ENCODE data around the gene ZFYVE28. TPM values are rescaled to one million over a fixed set of nuclear protein-coding genes. Genes with fewer than 3 reads are reported as not detected.
A peak's percentile ranks its signal among the peaks of the same experiment; 100 is the strongest.

Gene ZFYVE28
- total RNA-seq, 1 experiment from 2014 or later: 0.82 TPM

GRCh38 chr4:2251073-2251794 is 167.2 kb downstream of the ZFYVE28 start:
- no peaks in the 10 kb centered on the region for H3K9me3 Mint-ChIP-seq (ENCODE audit: unreplicated experiment)
- H3K36me3 Mint-ChIP-seq (ENCODE audit: insufficient read depth, unreplicated experiment): peaks cover 11% of the 10 kb centered on the region
- H3K9me3 ChIP-seq: no peaks in the 10 kb centered on the region
- no peak for TF ChIP-seq CTCF (IDR thresholded peaks at IDR 0.05; ENCODE audit: insufficient read depth in 1 of 2, low read depth in 1 of 2, low read length in 1 of 2, severe bottlenecking in 1 of 2, unreplicated experiment in 1 of 2)
- BruUV-seq (replicated peaks): no TSS peak
- H3K4me1 ChIP-seq: no peaks in the 10 kb centered on the region
- H3K4me1 Mint-ChIP-seq (ENCODE audit: low read depth, unreplicated experiment): no peaks in the 10 kb centered on the region
- no peaks in the 10 kb centered on the region for H3K27me3 Mint-ChIP-seq (ENCODE audit: insufficient read depth, unreplicated experiment)
- no peak overlapping the region for H3K27ac Mint-ChIP-seq (ENCODE audit: unreplicated experiment)
- H3K36me3 ChIP-seq (ENCODE audit: control insufficient read depth, insufficient read depth, low read length): no peaks in the 10 kb centered on the region
- DNase-seq: peak; percentile 1 to 27
- no peak overlapping the region for H3K4me3 Mint-ChIP-seq (ENCODE audit: unreplicated experiment)
- H3K4me3 ChIP-seq (ENCODE audit: low read depth, low read length): no peak overlapping the region
- ChIA-PET CTCF (no interaction called here), POLR2A (no interaction called here)
- intact Hi-C loops (cut with micrococcal nuclease; ENCODE audit: unreplicated experiment): no loop called here
- H3K27me3 ChIP-seq (replicated peaks; ENCODE audit: control insufficient read depth, insufficient read depth, low read length): no peaks in the 10 kb centered on the region

- no peaks in the 10 kb centered on the region for H3K4me1 Mint-ChIP-seq (ENCODE audit: low read depth, unreplicated experiment)
- no peak overlapping the region for H3K27ac Mint-ChIP-seq (ENCODE audit: unreplicated experiment)
- Histone ChIP-seq H3K4me1 (no peaks in the 10 kb centered on the region), H3K27me3 (replicated peaks; ENCODE audit: control insufficient read depth, insufficient read depth, low read length) (no peaks in the 10 kb centered on the region), H3K9me3 (no peaks in the 10 kb centered on the region), H3K4me3 (ENCODE audit: low read depth, low read length) (no peak overlapping the region), H3K36me3 (ENCODE audit: control insufficient read depth, insufficient read depth, low read length) (no peaks in the 10 kb centered on the region)
- H3K4me3 Mint-ChIP-seq (ENCODE audit: unreplicated experiment): no peak overlapping the region
- BruUV-seq (replicated peaks): no TSS peak
- ChIA-PET CTCF (no interaction called here), POLR2A (no interaction called here)
- H3K9me3 Mint-ChIP-seq (ENCODE audit: unreplicated experiment): no peaks in the 10 kb centered on the region
- no peak for TF ChIP-seq CTCF (IDR thresholded peaks at IDR 0.05; ENCODE audit: insufficient read depth in 1 of 2, low read depth in 1 of 2, low read length in 1 of 2, severe bottlenecking in 1 of 2, unreplicated experiment in 1 of 2)
- peaks cover 11% of the 10 kb centered on the region for H3K36me3 Mint-ChIP-seq (ENCODE audit: insufficient read depth, unreplicated experiment)
- no peaks in the 10 kb centered on the region for H3K27me3 Mint-ChIP-seq (ENCODE audit: insufficient read depth, unreplicated experiment)
- peak in 1 of 2 experiments; percentile 0 for DNase-seq
- intact Hi-C loops (cut with micrococcal nuclease; ENCODE audit: unreplicated experiment): no loop called here
Observed at GRCh38 chr4:2250357-2251072, 167.9 kb downstream of the ZFYVE28 start.

- no peaks in the 10 kb centered on the region for H3K4me1 ChIP-seq
- Mint-ChIP-seq H3K4me3 (ENCODE audit: unreplicated experiment) (no peak overlapping the region), H3K4me1 (ENCODE audit: low read depth, unreplicated experiment) (no peaks in the 10 kb centered on the region), H3K9me3 (ENCODE audit: unreplicated experiment) (no peaks in the 10 kb centered on the region), H3K36me3 (ENCODE audit: insufficient read depth, unreplicated experiment) (peaks cover 11% of the 10 kb centered on the region), H3K27me3 (ENCODE audit: insufficient read depth, unreplicated experiment) (no peaks in the 10 kb centered on the region), H3K27ac (ENCODE audit: unreplicated experiment) (no peak overlapping the region)
- no peaks in the 10 kb centered on the region for H3K27me3 ChIP-seq (replicated peaks; ENCODE audit: control insufficient read depth, insufficient read depth, low read length)
- H3K9me3 ChIP-seq: no peaks in the 10 kb centered on the region
- DNase-seq: peak in 1 of 2 experiments; percentile 0
- ChIA-PET POLR2A (no interaction called here), CTCF (no interaction called here)
- H3K4me3 ChIP-seq (ENCODE audit: low read depth, low read length): no peak overlapping the region
- TF ChIP-seq CTCF (IDR thresholded peaks at IDR 0.05; ENCODE audit: insufficient read depth in 1 of 2, low read depth in 1 of 2, low read length in 1 of 2, severe bottlenecking in 1 of 2, unreplicated experiment in 1 of 2): no peak
- no TSS peak for BruUV-seq (replicated peaks)
- no peaks in the 10 kb centered on the region for H3K36me3 ChIP-seq (ENCODE audit: control insufficient read depth, insufficient read depth, low read length)
- intact Hi-C loops (cut with micrococcal nuclease; ENCODE audit: unreplicated experiment): loop anchor here (10.0 kb wide), 1 partner anchor 105 kb away; no protein-coding TSS in a partner anchor
Observed at GRCh38 chr4:2249526-2250356, 168.7 kb downstream of the ZFYVE28 start.

Measured in Caco-2 (cell line).